Breast epithelium (tissue), 4 donors: ENCODE data around the gene ZNF507. TPM values are rescaled to one million over a fixed set of nuclear protein-coding genes. Genes with fewer than 3 reads are reported as not detected.

Experiments
- DNase-seq, 2 donors: peaks; one replicate each; pipeline ENCODE4 v3.0.0-alpha.2; 2019; ENCODE audit warnings: low spot score in 2 of 2
- H3K27ac ChIP-seq, 2 donors: fragments of 200-600 bp; sonication (generic) in 1 of 2; one replicate each; pipeline ENCODE4 v1.5.1; 2016 to 2019; ENCODE audit warnings: mild to moderate bottlenecking in 1 of 2
- H3K27me3 ChIP-seq, 2 donors: fragments of 200-600 bp; sonication (generic) in 1 of 2; one replicate each; pipeline versions ENCODE4 v1.5.1 to v1.6.0; 2017 to 2019; ENCODE audit warnings: control low read depth in 1 of 2, mild to moderate bottlenecking in 1 of 2
- H3K36me3 ChIP-seq: fragments of 200-600 bp; one replicate; pipeline ENCODE4 v1.5.1; 2019
- H3K4me1 ChIP-seq, 2 donors: fragments of 200-600 bp; sonication (generic); one replicate each; pipeline ENCODE4 v1.5.1; 2016 to 2019; ENCODE audit warnings: control low read depth in 1 of 2
- H3K4me3 ChIP-seq, 3 donors: fragments of 200-600 bp; sonication (generic); 1 replicate in 2 of 3; 2 replicates in 1 of 3; pipeline ENCODE4 v1.5.1; 2016 to 2019; ENCODE audit warnings: mild to moderate bottlenecking in 3 of 3, moderate library complexity in 2 of 3
- H3K9me3 ChIP-seq, 2 donors: fragments of 200-600 bp; sonication (generic) in 1 of 2; one replicate each; pipeline ENCODE4 v1.5.1; 2016 to 2019; ENCODE audit warnings: control low read depth in 1 of 2
- POLR2A ChIP-seq: fragments of 450-650 bp; IDR thresholded peaks from one replicate; pipeline ENCODE4 v1.6.1; 2016; ENCODE audit warnings: antibody characterized with exemption, mild to moderate bottlenecking, moderate library complexity
- POLR2AphosphoS5 ChIP-seq, 3 donors: sonication (generic); formaldehyde crosslinking; IDR thresholded peaks; one replicate each; pipeline ENCODE4 v1.6.1; 2017; ENCODE audit warnings: antibody characterized with exemption in 3 of 3
- intact Hi-C: fragments of 100-400 bp; cut with DNase I; formaldehyde crosslinking; loops from one replicate; pipeline ENCODE4 v1.15.1; 2023; ENCODE audit warnings: low total_unique reads
- total RNA-seq, 3 donors: library from RNA; depleted of rRNA; stranded (reverse); fragments of >200 nt; gene quantifications; one replicate each; pipeline ENCODE4 v1.1.0, GENCODE V29; 2016
- TF ChIP-seq, protein P1 (sequence below), 3 donors: fragments of 450-650 bp; IDR thresholded peaks; one replicate each; pipeline ENCODE4 v1.5.1; 2016 to 2017; ENCODE audit warnings: antibody characterized with exemption in 3 of 3, mild to moderate bottlenecking in 3 of 3, moderate library complexity in 3 of 3

ZNF507 gene
- total RNA-seq, 3 donors from 2014 or later: 19.2 to 32.1 (median 27.5) TPM

- no peaks in the 10 kb centered on the region for H3K9me3 ChIP-seq
- intact Hi-C loops: no loop called here
- TF ChIP-seq POLR2A (no peak), POLR2AphosphoS5 (IDR thresholded peaks at IDR 0.05) (no peak)
- TF ChIP-seq, protein P1, sequence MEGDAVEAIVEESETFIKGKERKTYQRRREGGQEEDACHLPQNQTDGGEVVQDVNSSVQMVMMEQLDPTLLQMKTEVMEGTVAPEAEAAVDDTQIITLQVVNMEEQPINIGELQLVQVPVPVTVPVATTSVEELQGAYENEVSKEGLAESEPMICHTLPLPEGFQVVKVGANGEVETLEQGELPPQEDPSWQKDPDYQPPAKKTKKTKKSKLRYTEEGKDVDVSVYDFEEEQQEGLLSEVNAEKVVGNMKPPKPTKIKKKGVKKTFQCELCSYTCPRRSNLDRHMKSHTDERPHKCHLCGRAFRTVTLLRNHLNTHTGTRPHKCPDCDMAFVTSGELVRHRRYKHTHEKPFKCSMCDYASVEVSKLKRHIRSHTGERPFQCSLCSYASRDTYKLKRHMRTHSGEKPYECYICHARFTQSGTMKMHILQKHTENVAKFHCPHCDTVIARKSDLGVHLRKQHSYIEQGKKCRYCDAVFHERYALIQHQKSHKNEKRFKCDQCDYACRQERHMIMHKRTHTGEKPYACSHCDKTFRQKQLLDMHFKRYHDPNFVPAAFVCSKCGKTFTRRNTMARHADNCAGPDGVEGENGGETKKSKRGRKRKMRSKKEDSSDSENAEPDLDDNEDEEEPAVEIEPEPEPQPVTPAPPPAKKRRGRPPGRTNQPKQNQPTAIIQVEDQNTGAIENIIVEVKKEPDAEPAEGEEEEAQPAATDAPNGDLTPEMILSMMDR (IDR thresholded peaks at IDR 0.05): no peak
- H3K36me3 ChIP-seq: no peaks in the 10 kb centered on the region
- H3K27ac ChIP-seq: no peak overlapping the region
- no peak overlapping the region for H3K4me3 ChIP-seq
- H3K27me3 ChIP-seq: no peaks in the 10 kb centered on the region
- no peaks in the 10 kb centered on the region for H3K4me1 ChIP-seq
- DNase-seq: no peak
These were observed 91.7 kb downstream of the ZNF507 start for GRCh38 chr19:32437096-32437495.

Other genes starting within 250 kb of the ZNF507 start
- gene DPY19L3, start 60.2 kb downstream of the ZNF507 start, total RNA-seq: 10 to 100 TPM; 23.8 to 33.1 (median 25.8) TPM
- 10 to 100 TPM; 82.8 to 93.7 (median 89.3) TPM for gene PDCD5, start 235.6 kb downstream of the ZNF507 start, total RNA-seq